Left lobe of liver (tissue), 2 donors: ENCODE data around the gene ATP5PO. TPM values are rescaled to one million over a fixed set of nuclear protein-coding genes. Genes with fewer than 3 reads are reported as not detected.
A peak's percentile ranks its signal among the peaks of the same experiment; 100 is the strongest.

Experiments
- ATAC-seq: fragments of 200-7000 bp; cut with Tn5 transposase; one replicate; pipeline ENCODE4 v1.9.1; 2020; ENCODE audit warnings: mild to moderate bottlenecking, moderate library complexity
- DNase-seq: peaks from one replicate; pipeline ENCODE4 v3.0.0-alpha.2; 2020; ENCODE audit warnings: low spot score
- total RNA-seq: library from RNA; stranded (reverse); gene quantifications from one replicate; pipeline ENCODE4 v1.2.1, GENCODE V29; 2021
- donor health status: DM: no; HTN: no; CAD: no; lungs with moderate emphysema.
- donor health status: DM: no; HTN: yes; CAD: no.

Gene ATP5PO
- total RNA-seq, 1 donor from 2014 or later, result 86.8 TPM

DNA sequence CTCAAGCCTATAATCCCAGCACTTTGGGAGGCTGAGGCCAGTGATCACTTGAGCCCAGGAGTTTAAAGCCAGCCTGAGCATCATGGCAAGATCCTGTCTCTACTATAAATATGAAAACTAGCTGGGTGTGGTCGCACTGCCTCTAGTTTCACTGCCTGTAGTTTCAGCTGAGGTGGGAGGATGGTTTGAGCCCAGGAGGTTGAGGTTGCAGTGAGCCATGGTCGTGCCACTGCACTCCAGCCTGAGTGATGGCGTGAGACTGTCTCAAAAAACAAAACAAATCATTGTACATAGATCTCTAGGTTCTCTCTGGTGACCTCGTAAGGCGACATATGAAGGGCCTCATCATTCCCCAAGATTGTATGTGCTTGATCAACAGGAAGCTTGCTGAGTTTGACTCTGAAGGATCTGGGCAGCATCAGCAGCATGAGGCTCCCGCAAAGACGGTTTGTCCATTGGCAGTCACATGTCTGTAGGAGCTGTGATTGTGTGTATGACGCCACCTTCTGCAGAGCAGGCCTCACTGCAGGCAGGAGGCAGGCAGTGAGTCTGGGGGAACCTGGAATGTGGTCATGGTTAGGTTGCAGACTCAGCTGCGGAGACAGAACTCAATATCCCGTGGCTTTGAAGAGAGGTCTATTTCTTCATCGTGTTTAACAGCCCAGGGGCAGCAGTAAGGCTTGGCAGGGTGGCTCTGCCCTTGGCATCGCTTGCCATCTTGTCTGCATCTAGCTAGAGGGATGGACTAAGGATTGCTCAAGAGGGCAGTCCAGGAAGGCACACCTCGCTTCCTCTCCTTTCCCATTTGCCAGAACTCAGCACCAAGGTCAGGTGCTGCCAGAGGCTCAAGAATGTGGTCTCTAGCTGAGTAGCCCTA lies 14.0 kb downstream of the ATP5PO start:
- DNase-seq (peak; percentile 67), ATAC-seq (peak; percentile 85)

DNA sequence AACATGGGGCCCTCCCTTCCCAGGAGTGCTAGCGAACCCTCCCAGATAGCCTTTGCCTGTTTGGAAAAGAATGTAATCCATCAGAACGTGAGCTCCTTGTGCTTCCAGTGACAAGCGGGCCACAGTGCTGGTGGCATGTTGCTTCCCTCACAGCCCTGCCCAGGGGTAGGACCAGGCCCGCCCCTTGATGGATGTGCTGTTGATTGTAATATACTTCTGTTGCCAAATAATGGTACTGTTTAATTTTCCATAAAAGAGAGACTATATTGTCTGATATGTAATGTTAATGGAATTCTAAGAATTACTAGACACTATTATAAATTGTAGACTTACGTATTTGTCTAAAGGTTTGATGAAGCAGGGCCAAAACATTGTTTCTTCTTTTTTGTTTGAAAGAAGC lies 16.4 kb downstream of the ATP5PO start:
- ATAC-seq, result no peak
- DNase-seq, result no peak

DNA sequence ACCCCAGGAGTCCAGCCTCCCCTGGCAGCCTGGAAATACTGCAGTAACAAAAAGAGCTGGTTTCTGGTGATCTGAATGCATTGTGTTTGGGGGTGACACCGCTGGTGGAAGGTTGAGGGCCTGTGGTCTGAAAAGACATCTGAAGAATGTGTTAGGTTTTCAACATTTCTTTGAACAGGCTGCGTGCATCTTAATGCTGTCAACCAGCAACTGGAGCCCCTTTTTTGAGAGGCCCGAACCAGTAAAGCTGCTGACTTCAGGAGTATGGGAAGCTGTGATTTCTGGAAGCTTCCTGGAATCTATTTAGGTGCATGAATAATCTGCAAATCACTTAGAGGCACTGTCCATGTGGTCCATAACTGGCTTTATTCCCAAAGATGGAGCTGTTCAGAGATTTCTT lies 17.0 kb downstream of the ATP5PO start:
- no peak for DNase-seq

DNA sequence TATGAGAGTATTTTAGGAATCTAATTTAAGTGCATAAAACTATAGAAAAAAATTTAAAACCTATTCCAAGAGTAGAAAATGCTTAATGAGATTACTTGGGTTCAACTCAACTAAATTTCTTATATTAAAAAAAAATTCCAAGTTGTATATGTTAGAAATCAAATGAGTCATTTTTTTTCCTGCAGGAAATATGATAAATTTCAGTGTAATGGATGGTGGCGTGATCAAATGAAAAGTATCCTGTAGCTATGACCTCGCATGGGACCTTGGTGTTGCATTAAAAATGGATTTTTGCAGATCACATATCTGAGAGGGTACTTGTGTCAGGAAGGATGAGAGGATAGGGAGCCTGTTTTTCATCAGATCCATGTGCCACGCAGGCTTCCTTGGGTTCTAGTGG lies 17.9 kb downstream of the ATP5PO start:
- DNase-seq (no peak), ATAC-seq (no peak)

More for the DNA sequence above, 17.0 kb downstream of the ATP5PO start:
- no peak for ATAC-seq

DNA sequence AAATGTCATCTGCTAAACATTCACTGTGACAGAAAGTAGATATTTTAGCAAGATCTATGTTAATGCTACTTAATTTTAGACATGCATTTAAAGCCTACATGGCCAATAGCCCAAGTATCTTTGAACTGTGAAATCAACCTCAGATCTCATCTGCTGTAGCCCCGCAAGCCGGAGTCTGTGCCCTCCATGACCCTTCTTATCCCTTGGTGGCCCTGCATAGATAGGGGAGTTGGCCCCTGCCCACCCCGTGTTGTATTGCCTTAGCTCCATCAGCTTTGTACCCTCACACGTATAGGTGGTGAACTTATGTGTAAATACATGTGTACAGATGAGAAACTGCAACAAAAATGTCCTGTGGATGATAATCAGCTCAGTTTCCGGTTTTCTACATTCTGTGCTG lies 18.5 kb downstream of the ATP5PO start:
- DNase-seq (no peak), ATAC-seq (no peak)

DNA sequence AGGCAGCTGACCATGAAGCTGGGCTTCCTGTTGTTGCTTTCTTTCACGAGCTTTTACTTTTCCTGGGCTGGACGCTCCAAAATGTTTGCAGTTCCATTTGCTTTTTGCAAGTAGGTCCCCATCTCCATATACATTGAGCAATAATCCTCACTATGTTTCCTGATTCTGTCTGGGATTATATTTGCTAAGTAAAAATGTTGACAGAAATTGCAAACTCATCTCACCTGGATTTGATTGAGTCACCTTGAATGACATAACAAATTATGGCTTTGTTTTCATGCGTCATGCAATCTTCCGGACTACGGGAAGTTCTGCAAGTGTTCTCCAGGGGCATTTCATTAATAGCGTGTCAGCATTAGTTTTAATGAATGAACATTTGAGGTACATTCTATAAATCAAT lies 18.9 kb downstream of the ATP5PO start:
- DNase-seq (no peak), ATAC-seq (no peak)

DNA sequence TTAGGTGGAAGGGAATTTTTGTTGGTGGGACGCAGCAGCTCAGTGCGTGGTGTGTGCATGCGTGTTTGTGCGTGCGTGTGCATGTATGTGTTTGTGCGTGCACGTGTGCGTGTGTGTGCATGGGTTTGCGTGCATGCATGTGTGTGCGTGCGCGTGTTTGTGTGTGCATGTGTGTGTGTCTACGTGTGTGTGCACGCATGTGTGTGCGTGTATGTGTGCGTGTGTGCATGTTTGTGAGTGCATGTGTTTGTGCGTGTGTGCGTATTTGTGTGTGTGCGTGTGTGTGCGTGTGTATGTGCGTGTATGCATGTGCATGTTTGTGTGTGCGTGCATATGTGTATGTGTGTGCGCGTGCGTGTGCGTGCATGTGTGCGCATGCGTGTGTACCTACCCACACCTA lies 20.2 kb downstream of the ATP5PO start:
- DNase-seq (no peak), ATAC-seq (no peak)

DNA sequence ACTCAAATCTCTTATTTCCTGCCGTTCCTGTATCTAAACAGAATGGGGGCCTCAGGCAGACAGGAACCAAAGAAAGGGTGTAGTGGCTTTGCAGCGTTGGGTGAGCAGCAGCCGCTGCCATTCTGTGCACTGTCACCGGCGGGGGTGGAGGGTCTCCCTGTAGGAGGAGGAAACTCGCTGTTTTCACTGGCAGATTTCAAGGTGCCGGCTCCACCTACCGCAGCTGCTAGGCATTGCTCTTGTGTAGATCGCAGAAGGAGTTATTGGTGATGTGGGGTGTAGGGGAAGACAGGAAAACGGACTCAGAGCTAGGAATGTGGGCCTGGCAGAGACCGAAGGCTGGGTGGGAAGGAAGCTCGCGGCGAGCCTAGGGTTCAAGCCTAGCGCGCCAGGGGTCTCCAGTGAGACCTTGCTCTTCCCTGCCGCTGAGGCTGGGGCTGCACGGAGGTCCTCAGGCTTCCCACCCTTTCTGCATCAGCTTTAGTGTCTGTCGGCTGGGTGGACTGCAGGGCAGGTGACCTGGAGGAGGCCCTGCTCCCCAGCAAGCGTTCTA lies 20.8 kb downstream of the ATP5PO start:
- ATAC-seq, result peak; percentile 96
- peak; percentile 72 for DNase-seq

DNA sequence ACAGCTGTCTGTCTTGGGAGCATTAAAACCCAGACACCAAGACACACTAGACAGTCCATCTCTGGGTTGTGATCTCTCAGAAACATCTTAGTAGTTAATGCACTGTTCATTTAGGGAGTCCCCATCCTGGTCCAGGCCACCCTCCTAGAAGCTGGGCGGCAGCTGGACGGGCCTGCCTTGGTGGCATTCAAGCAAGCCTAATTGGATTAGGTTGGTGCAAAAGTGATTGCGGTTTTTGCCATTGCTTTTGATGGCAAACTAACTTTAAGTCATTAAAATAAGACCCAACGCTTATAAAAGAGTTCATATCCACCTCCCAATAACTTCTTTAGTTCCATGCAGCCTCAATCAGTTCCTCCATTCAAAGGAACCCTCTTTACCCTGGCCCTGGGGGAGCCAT lies 21.7 kb downstream of the ATP5PO start:
- ATAC-seq, result no peak
- DNase-seq, result no peak

DNA sequence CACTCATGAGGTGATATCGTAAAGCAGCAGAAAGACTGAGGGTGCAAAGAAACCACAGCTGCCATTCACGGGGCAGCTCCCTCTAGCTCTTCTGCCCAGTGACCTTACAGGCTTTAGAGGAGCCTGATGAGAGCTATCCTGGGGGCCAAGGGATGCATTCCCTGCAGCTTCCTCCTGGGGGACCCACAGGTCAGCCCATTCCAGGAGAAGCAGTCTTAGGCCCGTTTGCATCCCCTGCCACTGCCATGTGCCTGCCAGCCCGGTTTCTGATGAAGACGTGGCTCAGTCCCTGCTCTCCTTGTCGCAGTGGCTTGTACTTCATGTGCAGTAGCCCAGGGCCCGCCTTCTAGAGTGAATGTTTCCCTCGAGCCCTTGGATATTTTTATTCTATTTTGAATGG lies 22.8 kb downstream of the ATP5PO start:
- DNase-seq (no peak), ATAC-seq (no peak)

DNA sequence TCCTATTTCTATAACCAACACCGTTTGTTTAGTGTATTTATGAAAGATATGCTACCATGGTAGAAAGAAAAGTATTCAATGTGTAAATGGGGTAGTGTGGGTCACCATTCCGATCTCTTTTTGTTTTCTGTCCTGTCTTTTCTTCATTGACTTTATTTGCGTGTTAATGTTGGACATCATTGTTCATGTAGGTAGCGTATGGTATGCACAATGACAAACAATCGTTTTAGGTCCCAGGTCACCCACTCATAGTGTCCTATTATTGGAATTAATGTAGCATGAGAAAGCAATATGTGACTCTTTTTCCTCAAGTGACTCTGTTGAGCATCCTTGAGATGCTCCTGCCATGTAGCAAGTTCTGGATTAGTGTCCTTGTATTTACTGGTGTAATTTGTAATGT lies 25.4 kb downstream of the ATP5PO start:
- no peak for ATAC-seq

DNA sequence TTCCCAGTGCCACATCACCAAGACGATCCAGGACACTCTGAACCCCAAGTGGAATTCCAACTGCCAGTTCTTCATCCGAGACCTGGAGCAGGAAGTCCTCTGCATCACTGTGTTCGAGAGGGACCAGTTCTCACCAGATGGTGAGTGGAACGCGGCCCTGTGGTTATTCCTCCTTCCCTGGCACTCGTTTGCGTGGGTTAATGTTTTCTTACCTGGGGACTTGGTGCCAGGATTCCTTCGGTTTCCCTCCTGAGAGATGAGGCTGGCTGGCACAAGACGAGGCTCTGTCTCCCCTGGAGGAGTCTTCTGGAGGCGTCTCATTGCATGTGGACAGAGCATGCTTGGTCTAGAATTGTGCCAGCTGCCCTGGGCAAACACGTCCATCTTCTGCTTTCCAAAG lies 29.3 kb downstream of the ATP5PO start:
- no peak for DNase-seq
- no peak for ATAC-seq

More for the DNA sequence above, 25.4 kb downstream of the ATP5PO start:
- no peak for DNase-seq

DNA sequence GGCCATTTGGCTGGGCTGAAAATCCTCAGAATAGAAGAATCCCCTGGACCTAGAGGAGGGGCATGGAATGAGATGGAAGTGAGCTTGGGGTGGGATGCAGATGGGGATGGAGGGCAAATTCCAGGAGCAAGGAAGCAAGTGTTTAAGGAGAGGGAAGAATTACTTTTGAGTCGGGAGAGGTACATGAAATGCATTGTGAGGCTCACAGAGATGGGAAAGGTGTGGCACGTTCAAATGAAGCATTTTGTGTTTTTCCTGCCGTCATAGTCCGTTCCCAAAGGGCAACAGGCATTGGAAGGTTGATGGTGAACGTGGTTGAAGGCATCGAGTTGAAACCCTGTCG lies 30.5 kb downstream of the ATP5PO start:
- DNase-seq, result no peak
- ATAC-seq, result no peak

DNA sequence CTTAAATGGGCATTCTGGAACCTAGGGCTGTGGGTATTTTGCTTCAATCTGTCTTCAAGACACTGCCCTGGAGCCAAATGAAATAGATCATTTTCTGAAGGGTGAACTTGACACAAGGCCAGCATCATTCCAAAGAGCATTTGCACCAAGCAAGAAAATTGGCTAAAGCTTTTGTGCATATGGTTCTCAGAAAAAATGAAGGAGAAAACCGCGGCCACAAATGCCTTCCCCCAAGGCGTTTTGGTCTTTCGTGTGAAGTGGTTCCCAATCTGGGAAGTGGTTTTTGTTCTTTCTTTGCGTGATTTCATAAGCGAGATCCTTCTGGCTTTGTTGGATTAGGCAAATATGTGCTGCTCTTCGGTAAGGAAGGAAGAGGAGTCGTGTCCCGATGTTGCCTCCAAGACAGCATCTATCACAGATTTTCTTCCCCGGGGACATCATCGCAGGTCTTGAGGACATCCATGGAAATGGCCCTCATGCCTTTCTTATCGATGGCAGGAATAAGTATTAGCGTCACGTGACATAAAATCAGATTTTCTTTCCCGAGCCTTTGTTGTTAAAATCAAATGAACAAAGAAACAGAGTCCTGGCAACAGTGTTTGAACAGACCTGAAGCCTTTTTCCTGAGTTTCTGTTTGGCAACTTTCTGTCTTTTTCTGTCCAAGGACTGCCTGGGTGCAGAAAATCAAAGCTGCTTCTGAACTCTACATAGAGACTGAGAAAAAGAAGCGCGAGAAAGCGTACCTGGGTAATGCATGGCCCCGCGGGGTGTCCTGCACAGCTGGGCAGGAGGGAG lies 31.0 kb downstream of the ATP5PO start:
- ATAC-seq, result no peak

DNA sequence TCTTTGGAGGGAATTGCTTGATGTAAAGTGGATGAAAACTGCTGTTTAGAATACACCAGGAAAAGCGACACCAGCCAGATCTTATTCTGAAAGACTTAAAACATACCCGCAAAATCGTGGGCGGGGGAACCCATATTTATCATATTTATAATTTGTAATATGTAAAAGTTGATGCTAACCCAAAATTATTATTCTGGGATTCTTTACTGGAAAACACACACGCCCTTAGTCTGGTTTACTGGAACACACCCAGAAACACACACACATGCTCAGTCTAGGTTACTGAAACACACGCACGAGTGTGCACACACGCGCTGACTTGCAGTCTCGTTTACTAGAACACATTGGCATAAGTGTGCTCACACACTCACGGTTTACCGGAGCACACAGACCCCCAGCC lies 32.5 kb downstream of the ATP5PO start:
- no peak for DNase-seq
- ATAC-seq, result no peak

More for the DNA sequence above, 31.0 kb downstream of the ATP5PO start:
- no peak for DNase-seq

DNA sequence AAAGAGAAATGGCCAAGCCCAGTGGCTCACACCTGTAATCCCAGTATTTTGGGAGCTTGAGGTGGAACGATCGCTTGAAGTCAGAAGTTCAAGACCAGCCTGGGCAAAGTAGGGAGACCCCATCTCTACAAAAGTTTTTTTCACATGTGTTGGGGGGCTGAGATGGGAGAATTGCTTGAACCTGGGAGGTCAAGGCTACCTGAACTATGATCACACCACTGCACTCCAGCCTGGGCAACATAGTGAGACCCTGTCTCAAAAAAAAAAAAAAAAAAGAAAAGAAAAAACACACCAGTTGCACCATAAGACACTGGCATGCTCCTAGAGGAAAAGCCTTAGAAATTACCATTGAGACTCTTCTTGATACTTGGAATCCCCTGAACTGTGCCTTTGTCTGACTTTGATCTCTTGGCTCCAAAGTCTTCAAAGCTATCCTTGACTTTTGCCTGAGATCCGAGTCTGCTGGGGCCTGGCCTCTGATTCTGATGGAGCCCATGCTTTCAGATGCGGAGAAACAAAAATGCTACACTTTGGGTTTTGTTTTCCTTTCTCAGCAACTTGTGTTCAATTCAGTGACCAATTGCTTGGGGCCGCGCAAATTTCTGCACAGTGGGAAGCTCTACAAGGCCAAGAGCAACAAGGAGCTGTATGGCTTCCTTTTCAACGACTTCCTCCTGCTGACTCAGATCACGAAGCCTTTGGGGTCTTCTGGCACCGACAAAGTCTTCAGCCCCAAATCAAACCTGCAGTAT lies 33.7 kb downstream of the ATP5PO start:
- DNase-seq (no peak), ATAC-seq (no peak)

DNA sequence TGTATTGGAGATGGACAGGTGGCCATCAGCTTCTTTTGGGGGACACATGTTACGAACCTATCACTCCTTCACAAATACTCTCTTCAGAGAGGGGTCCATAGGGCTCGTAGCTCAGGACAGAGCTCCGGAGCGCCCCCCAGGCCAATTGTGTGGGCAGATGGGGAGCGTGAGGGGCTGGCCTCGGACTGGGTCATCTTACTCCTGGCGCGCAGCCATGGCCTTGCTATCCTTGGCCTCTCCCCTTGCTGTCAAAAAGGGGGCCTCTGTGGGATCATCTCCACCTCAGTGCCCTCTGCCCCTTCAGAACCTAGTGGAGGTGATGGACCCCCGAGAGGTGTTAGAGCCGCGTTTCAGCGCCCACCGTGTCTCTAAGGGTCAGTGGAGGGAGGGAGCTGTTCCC lies 35.0 kb downstream of the ATP5PO start:
- ATAC-seq (no peak), DNase-seq (no peak)

DNA sequence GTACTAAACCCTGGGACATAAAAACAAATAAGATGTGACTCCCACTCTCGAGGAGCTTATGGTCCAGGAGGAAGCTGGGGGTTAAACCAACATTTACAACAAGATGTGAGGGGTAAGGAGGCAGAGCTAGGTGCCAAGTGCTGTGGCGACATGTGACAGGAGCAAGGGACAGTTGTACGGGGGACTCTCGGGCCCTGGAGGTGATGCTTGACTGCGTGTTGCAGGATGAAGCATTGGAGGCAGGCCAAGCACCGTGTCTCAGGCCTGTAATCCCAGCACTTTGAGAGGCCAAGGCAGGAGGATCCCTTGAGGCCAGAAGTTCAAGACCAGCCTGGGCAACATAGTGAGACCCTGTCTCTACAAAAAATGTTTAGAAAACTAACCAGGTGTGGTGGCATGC lies 36.8 kb downstream of the ATP5PO start:
- DNase-seq, result no peak

DNA sequence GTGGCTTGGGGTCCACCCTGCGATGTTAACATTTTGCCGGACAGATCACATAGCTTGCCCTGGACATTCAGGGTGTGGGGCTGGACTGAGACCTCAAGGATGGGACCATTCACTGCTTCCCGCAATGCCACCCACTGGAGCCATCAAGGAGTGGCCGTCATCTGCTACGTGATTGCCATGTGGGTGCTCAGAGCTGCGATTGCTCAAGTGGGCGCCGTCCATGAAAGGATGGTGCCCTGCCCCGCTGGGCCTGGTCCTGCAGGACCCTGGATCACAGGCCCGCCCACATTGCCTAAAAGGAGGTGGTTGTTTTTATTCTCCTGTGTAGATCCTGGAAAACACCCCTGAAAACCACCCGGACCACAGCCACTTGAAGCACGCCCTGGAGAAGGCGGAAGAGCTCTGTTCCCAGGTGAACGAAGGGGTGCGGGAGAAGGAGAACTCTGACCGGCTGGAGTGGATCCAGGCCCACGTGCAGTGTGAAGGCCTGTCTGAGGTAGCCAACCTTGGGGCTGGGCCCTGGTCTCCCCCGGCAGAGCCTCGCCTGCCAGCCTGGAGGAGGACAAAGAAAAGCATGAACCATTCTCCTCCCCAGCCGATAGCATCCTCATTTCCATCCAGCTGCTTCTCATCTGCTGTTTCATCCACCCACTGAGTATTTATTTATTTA lies 40.4 kb downstream of the ATP5PO start:
- no peak for ATAC-seq
- no peak for DNase-seq

More for the DNA sequence above, 36.8 kb downstream of the ATP5PO start:
- ATAC-seq, result no peak

DNA sequence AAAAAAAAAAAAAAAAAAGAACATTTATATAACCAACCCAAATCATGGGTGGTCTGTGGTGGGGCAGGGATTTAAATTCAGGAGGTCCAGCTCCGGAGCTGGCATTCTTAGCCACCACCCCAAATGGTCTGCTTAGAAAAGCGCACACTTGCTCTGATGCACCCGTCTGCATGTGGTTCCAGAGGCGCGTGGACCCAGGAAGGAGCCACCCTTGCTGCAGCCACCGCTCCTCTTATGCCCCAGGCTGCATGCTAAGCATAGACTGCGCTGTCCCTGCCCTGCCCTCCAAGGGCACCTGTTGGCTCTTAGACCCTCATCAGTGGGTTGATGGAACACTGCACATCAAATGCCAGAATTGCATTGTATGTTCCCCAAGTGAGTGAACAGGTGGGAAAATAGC lies 41.4 kb downstream of the ATP5PO start:
- no peak for ATAC-seq
- no peak for DNase-seq
